ENCODE results near the gene BCL2. TPM values are rescaled to one million over a fixed set of nuclear protein-coding genes. Genes with fewer than 3 reads are reported as not detected.

The BCL2 gene
- total RNA-seq, 1 experiment from 2014 or later = 0.07 TPM

DNA sequence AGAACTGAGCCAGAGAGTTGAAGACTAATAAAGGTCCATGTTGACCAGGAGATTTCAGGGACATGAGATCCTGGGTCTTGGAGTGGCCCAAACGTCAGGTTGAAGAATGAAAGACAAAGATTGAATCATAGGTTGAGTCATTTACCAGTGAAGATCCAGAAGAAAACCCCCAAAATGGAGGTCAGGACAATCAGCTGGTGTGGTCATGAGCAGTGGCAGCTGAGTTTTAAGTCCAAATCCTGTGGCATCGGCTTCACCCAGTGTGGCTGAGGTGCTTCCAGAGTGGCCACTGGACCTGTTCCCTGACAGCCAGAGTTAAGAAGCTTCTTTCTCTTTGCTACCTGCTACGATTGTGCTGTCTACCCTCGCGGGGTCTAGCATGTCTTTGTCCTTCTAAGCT is 234.0 kb downstream of the BCL2 start:
- DNase-seq (ENCODE audit: low read depth) = no peak

DNA sequence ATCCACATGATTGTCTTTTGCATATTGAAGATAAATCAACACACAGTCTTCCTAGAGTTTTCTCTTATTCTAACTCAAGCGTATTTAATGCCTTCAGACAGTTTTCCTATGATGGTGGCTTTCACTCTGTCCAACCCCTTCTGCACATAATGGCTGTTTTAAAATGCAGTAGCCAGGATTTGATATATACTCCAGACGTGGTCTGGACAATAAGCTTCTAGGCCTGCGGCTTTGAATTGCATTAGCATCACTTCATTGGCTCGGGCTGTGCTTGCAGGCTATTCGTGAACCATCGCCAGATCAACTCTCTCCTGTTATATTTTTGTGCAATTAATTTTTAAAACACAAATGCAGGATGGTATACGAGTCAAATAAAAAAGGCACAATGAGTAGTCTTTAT is 235.3 kb downstream of the BCL2 start:
- DNase-seq (ENCODE audit: low read depth) = no peak

DNA sequence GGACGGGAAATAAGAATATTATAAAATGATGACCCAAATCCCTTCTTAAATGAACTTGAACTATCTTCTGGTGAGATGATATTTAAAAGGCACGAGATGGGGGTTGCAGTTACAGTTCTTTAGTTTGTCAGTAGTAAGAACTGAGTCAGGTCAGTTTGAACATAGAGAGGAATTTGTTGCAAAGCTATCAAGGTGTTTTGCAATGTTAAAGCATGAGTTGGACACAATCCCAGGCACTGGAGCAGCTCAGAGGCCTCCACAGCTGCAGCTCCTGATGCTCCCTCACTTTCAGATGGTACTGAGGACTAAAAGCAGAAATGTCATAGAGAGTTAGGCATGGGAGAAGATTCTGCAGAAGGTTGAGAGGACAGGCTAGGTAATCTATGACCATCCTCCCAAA is 236.0 kb downstream of the BCL2 start:
- no peak for DNase-seq (ENCODE audit: low read depth)

- peak; percentile 24 for DNase-seq (ENCODE audit: low read depth)
Measured at GRCh38 chr18:63083020-63083531, 236.5 kb downstream of the BCL2 start.

DNA sequence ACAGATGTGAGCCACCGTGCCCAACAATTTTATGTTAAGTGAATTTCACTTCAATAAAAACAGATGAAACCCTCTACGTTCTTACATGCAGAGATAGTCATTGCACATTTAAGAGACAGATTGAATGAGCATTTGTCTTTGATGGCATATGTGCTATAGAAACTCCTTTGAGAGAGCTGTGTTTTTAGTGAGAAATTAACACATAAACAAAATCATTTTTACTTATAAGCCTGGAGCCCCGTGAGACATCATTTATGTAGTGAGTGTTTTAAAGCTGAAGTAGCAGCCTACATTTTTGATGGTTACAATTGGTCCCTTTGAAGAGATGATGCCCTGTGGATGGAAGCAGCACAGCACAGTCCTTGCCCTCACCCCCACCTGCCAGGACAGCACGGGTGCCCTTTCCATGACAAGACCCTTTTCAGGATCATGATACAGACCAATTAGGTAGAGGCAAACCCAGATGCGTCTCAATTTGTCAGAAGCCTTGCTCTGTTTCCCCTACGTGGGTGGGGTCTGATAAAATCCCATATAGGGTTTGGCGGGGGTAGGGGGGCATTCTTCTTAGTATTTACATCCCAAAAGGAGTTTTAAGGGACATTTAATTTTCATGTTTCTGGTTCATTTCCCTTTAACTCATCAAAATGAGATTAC is 237.1 kb downstream of the BCL2 start:
- DNase-seq (ENCODE audit: low read depth) = no peak

DNA sequence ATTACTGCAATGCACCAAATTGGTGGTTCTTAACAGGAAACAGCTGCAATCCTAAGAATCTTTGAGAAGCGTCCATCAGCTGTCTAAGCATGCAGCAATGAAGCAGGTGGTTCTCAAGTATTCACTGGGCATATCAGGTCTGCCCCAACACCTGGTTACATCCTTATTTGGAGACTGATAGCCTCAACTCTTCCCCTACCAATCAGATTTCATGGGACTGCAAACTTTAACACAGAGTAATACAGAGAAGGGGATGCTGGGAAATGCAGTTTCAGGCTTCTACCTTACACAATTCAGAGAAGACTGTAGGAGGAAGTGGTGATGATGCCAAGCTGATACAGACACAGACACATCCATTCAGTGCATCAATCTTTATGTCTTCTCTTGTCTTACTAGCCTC is 240.5 kb downstream of the BCL2 start:
- DNase-seq (ENCODE audit: low read depth) = no peak

- DNase-seq (ENCODE audit: low read depth) = no peak
Measured at GRCh38 chr18:63078471-63078870, 241.1 kb downstream of the BCL2 start.

- DNase-seq (ENCODE audit: low read depth) = no peak
Measured at GRCh38 chr18:63074981-63075404, 244.6 kb downstream of the BCL2 start.

DNA sequence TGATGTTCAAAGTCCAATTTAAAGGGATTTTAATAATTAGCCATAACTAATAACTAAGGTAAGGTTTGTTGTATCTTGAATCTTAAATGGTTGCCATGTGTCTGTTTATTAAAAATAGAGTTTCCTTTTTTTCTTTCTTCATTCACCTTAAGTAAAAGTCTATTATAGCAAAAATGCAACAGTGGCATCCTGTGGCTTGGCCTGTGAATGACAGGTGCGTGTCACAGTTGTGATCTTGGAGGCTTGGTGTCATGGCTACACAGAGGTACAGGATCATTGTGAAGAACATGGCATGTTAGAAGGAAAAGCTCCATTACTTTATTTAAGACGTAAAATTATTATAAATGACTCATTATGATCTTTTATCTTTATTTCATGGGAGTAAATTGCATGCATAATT is 246.1 kb downstream of the BCL2 start:
- peak; percentile 32 for DNase-seq (ENCODE audit: low read depth)

Other genes starting within 250 kb of the BCL2 start
- 42.7 and 57.8 TPM in 2 replicates for gene KDSR, start 47.4 kb upstream of the BCL2 start, total RNA-seq (2014; rRNA removed; shearing (Covaris generic))
- gene VPS4B, start 102.7 kb upstream of the BCL2 start, total RNA-seq (2014; rRNA removed; shearing (Covaris generic)) = 40.9 and 48.3 TPM in 2 replicates
- not detected in 2 replicates for gene SERPINB5, start 157.2 kb upstream of the BCL2 start, total RNA-seq (2014; rRNA removed; shearing (Covaris generic))
- not detected in 2 replicates for gene SERPINB12, start 222.6 kb upstream of the BCL2 start, total RNA-seq (2014; rRNA removed; shearing (Covaris generic))

Data from M059J (cell line).